GM23248 (cell line): Measurements from ENCODE around the gene SEMA5A.

ENCODE experiments used
- EZH2 ChIP-seq: fragments of 200-600 bp; sonication (generic); IDR thresholded peaks from 2 replicates; pipeline ENCODE4 v1.6.1; 2018; ENCODE audit warnings: antibody characterized with exemption, mild to moderate bottlenecking; ENCODE audit not compliant: insufficient read depth, poor library complexity, severe bottlenecking
- EZH2phosphoT487 ChIP-seq: fragments of 200-600 bp; sonication (generic); IDR thresholded peaks from 2 replicates; pipeline ENCODE4 v1.6.1; 2018; ENCODE audit warnings: antibody characterized with exemption, moderate library complexity, mild to moderate bottlenecking, low read depth; ENCODE audit not compliant: insufficient read depth

- TF ChIP-seq EZH2 (no peak), EZH2phosphoT487 (no peak)
These were observed 155.8 kb downstream of the SEMA5A start for GRCh38 chr5:9390113-9390512.
